ENCODE results near the gene LEAP2. TPM values are rescaled to one million over a fixed set of nuclear protein-coding genes. Genes with fewer than 3 reads are reported as not detected.

The LEAP2 gene
- total and polyA plus RNA-seq, 8 donors = 0.92 to 2.3 (median 1.4) TPM; not detected in 2

GRCh38 chr5:132839426-132840301, 33.8 kb upstream of the LEAP2 start:
- peaks cover 9 to 38% (median 24%) of the 10 kb centered on the region in 4 donors for H3K4me1 ChIP-seq

GRCh38 chr5:132840313-132840712, 33.2 kb upstream of the LEAP2 start:
- intact Hi-C loops (cut with DNase I; ENCODE audit: low total_unique reads) = no loop called here
- Histone ChIP-seq H3K9me3 (no peaks in the 10 kb centered on the region), H3K27me3 (no peaks in the 10 kb centered on the region), H3K36me3 (no peaks in the 10 kb centered on the region), H3K4me1 (peaks cover 9 to 38% (median 24%) of the 10 kb centered on the region in 4 donors), H3K4me3 (no peak overlapping the region), H3K27ac (peak overlapping the region in 4 of 5 donors; percentile 46 to 92 (median 74))
- DNase-seq = no peak
- WGBS, 5 donors = 65 to 83% (median 70%) methylated on average over 3 of the region's 3 CpGs
- no peak for TF ChIP-seq CTCF (IDR thresholded peaks at IDR 0.05)
- no peak for TF ChIP-seq POLR2AphosphoS5 (IDR thresholded peaks at IDR 0.05)
- no peak for TF ChIP-seq EP300 (IDR thresholded peaks at IDR 0.05)
- no peak for TF ChIP-seq POLR2A (IDR thresholded peaks at IDR 0.05)

More at GRCh38 chr5:132839426-132840301, 33.8 kb upstream of the LEAP2 start:
- Histone ChIP-seq H3K4me3 (no peak overlapping the region), H3K9me3 (no peaks in the 10 kb centered on the region), H3K27ac (peak overlapping the region; percentile 46 to 92 (median 74)), H3K36me3 (no peaks in the 10 kb centered on the region), H3K27me3 (no peaks in the 10 kb centered on the region)
- WGBS, 5 donors = 55 to 65% (median 59%) methylated on average over 8 of the region's 8 CpGs
- DNase-seq = peak in 1 of 2 donors; percentile 57
- intact Hi-C loops (cut with DNase I; ENCODE audit: low total_unique reads) = no loop called here
- TF ChIP-seq POLR2A (IDR thresholded peaks at IDR 0.05) (no peak), POLR2AphosphoS5 (IDR thresholded peaks at IDR 0.05) (no peak), CTCF (IDR thresholded peaks at IDR 0.05) (no peak), EP300 (IDR thresholded peaks at IDR 0.05) (no peak)

GRCh38 chr5:132840896-132841295, 32.6 kb upstream of the LEAP2 start:
- no peaks in the 10 kb centered on the region for H3K27me3 ChIP-seq
- intact Hi-C loops (cut with DNase I; ENCODE audit: low total_unique reads) = no loop called here
- H3K4me1 ChIP-seq = peaks cover 9 to 38% (median 24%) of the 10 kb centered on the region in 4 donors
- no peaks in the 10 kb centered on the region for H3K36me3 ChIP-seq
- H3K27ac ChIP-seq = peak overlapping the region in 3 of 5 donors; percentile 46 to 92 (median 77)
- 15 to 79% (median 32%) methylated on average over 1 of the region's 1 CpG for WGBS, 5 donors
- TF ChIP-seq EP300 (IDR thresholded peaks at IDR 0.05) (no peak), POLR2A (IDR thresholded peaks at IDR 0.05) (no peak), POLR2AphosphoS5 (IDR thresholded peaks at IDR 0.05) (no peak), CTCF (IDR thresholded peaks at IDR 0.05) (no peak)
- no peak overlapping the region for H3K4me3 ChIP-seq
- DNase-seq = no peak
- H3K9me3 ChIP-seq = no peaks in the 10 kb centered on the region

- H3K27me3 ChIP-seq = no peaks in the 10 kb centered on the region
- peaks cover 9 to 38% (median 24%) of the 10 kb centered on the region in 4 donors for H3K4me1 ChIP-seq
- peak overlapping the region in 1 of 5 donors; percentile 92 for H3K27ac ChIP-seq
- H3K9me3 ChIP-seq = no peaks in the 10 kb centered on the region
- WGBS, 5 donors = 74 to 96% (median 90%) methylated on average over 4 of the region's 4 CpGs
- no peak for TF ChIP-seq POLR2A (IDR thresholded peaks at IDR 0.05)
- no peak for TF ChIP-seq CTCF (IDR thresholded peaks at IDR 0.05)
- TF ChIP-seq EP300 (IDR thresholded peaks at IDR 0.05) = no peak
- TF ChIP-seq POLR2AphosphoS5 (IDR thresholded peaks at IDR 0.05) = no peak
- no peak overlapping the region for H3K4me3 ChIP-seq
- no peaks in the 10 kb centered on the region for H3K36me3 ChIP-seq
- intact Hi-C loops (cut with DNase I; ENCODE audit: low total_unique reads) = no loop called here
- DNase-seq = no peak
Observed at GRCh38 chr5:132841305-132841704, 32.2 kb upstream of the LEAP2 start.
